NCI-H774 (cell line): ENCODE measurements around the gene IL12A.

Source experiments
- DNase-seq: peaks from one replicate; lab custom pipeline; 2025; lab: John Stamatoyannopoulos, UW

The IL12A gene

GRCh38 chr3:159989973-159990846 lies 1.6 kb downstream of the IL12A start:
- no peak for DNase-seq

GRCh38 chr3:159991591-159991990 lies 3.0 kb downstream of the IL12A start:
- DNase-seq, result no peak

- DNase-seq, result no peak
Observed at GRCh38 chr3:159992589-159992988, 4.0 kb downstream of the IL12A start.

- no peak for DNase-seq
Observed at GRCh38 chr3:159994182-159994581, 5.5 kb downstream of the IL12A start.

- DNase-seq, result no peak
Observed at GRCh38 chr3:159995091-159995490, 6.5 kb downstream of the IL12A start.

GRCh38 chr3:159996018-159996417 lies 7.4 kb downstream of the IL12A start:
- no peak for DNase-seq

- no peak for DNase-seq
Observed at GRCh38 chr3:159996959-159997358, 8.3 kb downstream of the IL12A start.

- no peak for DNase-seq
Observed at GRCh38 chr3:160001148-160001760, 12.6 kb downstream of the IL12A start.

- DNase-seq, result no peak
Observed at GRCh38 chr3:160001850-160002623, 13.4 kb downstream of the IL12A start.

GRCh38 chr3:160003520-160004128 lies 15.0 kb downstream of the IL12A start:
- DNase-seq, result peak; percentile 20

- no peak for DNase-seq
Observed at GRCh38 chr3:160005004-160005403, 16.4 kb downstream of the IL12A start.

- peak; percentile 32 for DNase-seq
Observed at GRCh38 chr3:160006282-160007163, 17.9 kb downstream of the IL12A start.

- no peak for DNase-seq
Observed at GRCh38 chr3:160008961-160009360, 20.3 kb downstream of the IL12A start.

- no peak for DNase-seq
Observed at GRCh38 chr3:160009525-160009924, 20.9 kb downstream of the IL12A start.

GRCh38 chr3:160010578-160010977 lies 21.9 kb downstream of the IL12A start:
- DNase-seq, result no peak

GRCh38 chr3:160012108-160012507 lies 23.5 kb downstream of the IL12A start:
- DNase-seq, result no peak

GRCh38 chr3:160016972-160017371 lies 28.3 kb downstream of the IL12A start:
- DNase-seq, result no peak

GRCh38 chr3:160018959-160019358 lies 30.3 kb downstream of the IL12A start:
- peak; percentile 54 for DNase-seq

- DNase-seq, result no peak
Observed at GRCh38 chr3:160020057-160020711, 31.5 kb downstream of the IL12A start.

GRCh38 chr3:160022068-160022467 lies 33.4 kb downstream of the IL12A start:
- DNase-seq, result no peak

- DNase-seq, result no peak
Observed at GRCh38 chr3:160023476-160023875, 34.8 kb downstream of the IL12A start.
